Glomerular endothelial cell (primary cell): ENCODE data around the gene SPAG17. TPM values are rescaled to one million over a fixed set of nuclear protein-coding genes. Genes with fewer than 3 reads are reported as not detected.

Experiments used
- DNase-seq: peaks from one replicate; pipeline ENCODE4 v3.0.0-alpha.2; 2011; ENCODE audit warnings: low read depth, low spot score; ENCODE audit errors: extremely low read depth
- total RNA-seq: library from RNA; depleted of rRNA; stranded (reverse); fragments of >200 nt; gene quantifications from 2 replicates; pipeline ENCODE4 v1.2.3, GENCODE V29; 2015

SPAG17 gene
- total RNA-seq, result 0.12 TPM in 1 of 2 replicates, not detected in the other

DNA sequence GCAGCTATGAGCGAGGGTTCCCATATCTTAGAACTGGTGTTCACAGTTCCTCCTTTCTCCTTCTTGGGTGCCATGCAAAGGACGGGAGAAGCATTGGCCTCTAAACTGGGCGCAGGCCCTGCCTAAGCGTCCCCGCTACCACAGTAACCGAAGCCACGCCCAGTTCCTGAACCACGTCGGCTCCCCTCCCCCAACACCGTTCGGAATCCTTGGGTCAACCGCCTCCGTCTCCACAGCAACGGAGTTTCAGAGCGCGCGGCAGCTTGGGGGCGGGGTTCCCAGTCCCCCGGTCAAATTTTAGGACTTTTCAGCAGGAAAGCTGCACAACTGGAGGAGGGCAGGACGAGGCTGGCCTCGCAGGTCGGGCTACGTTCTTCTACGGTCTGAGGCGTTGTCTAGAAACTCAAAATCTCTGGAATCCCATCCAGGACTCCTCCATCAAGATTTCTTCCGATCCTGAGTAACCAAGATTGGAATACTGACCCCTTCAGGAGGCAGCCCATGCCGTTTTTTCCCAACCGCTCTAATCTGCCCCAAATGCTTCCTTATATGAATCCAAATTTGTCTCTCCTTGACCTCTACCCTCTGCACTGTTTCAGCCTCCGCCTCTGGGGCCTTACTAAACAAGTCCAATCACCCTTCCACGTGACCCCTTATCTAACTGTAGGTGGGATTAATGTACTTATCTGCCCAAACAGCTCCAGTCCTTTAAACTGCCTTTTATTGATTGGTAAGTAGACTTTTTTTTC lies at the start of gene SPAG17:
Gene SPAG17, minus strand, starts transcription at position 145 of the 749 bp plus-strand sequence. Its CDS starts 71 bp downstream, at position 74.
- DNase-seq, result no peak

DNA sequence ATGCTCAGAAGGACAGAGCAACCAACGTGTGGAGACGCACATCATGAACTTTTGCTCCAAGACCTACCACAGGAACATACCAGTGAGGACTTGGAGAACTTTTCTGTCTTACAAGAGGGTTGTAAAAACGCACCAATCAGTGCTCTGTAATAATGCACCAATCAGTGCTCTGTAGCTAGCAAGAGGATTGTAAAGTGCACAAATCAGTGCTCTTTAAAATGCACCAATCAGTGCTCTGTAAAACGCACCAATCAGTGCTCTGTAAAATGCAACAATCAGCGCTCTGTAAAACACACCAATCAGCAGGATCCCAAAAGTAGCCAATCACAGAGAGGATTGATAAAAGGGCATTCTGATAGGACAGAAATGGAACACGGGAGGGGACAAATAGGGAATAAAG lies 40.4 kb upstream of the SPAG17 start:
- DNase-seq, result no peak

DNA sequence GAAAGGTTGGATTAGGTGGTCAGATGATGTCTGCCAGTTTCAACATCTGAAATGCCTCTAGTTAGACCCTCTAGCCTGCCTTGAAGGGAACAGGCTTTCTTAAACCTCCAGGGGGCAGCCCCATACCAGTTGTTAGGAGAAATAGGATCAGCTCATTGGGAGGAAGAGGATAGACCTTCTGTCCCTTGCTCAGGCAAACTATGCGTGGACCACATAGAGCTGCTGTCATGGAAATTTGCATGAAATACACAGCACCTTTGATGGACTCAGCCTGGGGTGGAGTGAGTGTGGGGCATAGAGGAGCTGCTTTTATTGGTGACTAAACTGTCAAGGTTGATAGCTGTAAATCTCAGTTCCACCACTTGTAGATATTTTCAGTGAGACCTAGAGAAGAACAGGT lies 38.4 kb upstream of the SPAG17 start:
- DNase-seq, result no peak

DNA sequence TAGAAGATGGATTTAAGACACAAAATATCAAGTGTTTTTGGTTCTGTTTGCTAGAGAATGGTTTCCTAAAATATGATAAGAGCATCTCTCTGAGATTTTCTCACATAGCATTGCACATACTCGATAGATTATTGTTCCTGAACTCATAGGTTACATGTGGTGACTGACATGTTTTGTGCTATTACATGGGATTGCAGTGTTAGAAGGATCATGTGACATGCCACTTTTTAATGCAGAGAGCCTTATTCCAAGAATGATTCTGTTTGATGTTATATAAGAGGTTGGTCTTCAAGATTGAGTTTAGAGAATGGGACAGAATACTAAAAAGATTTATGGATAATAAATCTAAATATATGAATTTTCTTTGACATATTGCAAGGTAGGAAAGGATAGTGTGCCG lies 34.4 kb upstream of the SPAG17 start:
- no peak for DNase-seq

DNA sequence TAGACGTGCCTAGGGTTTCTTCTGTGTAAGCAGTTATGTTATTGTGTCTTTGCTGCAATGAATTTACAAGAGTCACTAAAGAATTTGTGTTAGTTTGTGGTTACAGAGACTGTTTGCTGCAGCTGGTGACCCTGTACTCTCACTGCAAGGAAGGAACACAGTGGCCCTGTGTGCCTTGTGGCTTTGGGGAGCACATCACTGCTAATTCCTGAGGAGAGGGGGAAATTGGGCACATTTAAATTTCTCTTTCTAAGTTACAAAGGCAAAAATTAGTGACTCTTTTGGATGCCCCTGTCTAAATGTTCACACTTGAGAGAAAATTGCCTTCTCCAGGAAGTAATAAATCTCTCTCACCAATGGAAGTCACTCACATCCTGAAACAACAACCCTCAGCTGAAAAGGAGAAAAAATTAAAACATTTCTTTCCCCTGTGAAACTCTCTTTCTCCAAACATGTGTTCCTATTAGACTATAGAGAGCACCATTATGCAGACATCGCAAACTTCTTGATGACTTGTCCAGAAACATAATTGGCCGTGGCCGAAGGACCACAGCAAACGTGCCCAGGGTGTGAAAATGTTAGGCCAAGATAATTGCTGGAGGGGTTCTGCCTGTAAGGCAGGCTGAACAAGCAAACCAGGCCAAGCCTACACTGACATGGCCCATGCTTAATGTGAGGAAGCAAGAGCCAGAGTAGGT lies 32.3 kb upstream of the SPAG17 start:
- no peak for DNase-seq

DNA sequence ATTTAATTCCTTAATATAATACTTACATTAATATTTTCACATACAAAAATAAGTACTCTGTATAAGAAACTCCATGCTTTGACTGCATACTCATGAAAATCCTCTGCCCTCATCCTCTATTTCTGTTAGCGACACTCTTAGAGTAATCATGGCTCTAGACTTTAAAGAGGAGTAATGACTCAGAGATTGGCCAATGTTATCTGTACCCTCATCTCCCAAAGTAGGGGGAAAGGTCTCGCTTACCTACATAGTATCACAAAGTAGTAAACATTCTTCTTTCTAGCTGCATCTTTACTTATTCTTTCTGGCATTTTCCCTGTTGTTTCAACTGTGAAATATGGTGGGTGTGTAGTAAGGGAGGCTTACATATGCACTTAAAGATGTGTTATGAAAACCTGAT lies 29.8 kb upstream of the SPAG17 start:
- DNase-seq, result no peak

DNA sequence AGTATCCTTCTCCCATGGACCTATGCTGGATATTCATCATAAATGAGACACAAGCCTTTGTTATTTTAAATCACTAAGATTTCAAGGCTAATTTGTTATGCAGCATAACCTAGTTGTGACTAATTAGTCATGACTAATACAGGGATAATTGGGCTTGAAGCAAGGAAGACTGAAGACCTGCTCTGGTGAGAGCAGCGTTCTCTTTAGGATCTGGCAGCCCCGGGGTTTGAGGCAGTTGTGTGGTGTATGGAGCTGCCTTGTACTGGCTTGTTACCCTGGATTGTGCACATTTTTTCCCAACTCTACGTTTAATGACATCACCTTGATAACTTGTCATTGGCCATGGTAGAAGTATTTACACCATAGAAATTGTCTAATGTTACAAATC lies 25.7 kb upstream of the SPAG17 start:
- no peak for DNase-seq

DNA sequence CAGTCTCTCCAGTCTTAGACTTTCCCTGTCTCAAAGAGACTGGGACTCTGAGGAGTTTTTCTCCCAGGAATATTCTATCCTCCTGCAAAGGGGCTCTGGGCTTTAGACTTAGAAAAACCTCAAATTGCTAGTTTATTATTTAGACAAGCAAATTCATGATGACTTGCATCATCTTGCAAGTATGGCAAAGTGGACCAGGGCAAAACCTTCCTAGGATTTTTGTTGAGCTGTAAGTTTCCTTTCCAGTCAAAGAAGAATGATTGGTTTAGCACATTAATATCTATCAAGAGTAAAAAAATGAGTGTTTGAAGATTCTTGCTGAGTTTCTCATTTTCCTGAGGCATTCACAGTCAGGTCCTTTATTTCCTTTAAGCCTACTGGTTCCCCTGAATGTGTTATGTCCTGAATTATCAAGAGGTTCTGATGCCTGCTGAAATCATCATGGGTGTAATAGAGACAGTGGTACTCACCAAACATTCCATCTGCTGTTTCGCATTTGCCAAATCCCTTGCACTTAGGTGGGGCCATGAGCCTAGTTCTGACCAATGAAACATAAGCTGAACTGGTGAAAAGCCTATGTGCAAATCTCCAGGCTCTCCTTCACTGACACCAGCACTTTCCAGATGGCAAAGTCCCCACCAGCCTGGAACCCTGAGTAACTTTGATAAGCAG lies 25.2 kb upstream of the SPAG17 start:
- no peak for DNase-seq

DNA sequence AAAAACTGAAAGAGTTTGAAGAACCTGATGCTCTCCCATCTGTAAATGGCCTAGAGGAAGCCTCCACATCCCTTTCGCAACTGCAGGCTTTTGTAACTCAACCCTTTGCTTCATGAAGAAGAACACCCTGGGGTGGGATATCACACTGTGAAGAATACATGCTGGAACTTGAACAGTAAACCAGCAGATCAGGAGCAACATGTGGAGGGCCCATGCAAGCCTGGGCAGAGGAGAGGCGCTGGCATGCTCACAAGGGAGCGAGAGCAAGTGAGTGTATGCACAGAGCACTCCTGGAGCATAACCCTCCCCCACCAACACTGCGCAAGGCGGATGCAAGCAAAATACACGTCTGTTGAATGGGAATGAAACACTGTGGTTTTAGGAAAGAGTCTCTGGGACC lies 24.6 kb upstream of the SPAG17 start:
- DNase-seq, result no peak

DNA sequence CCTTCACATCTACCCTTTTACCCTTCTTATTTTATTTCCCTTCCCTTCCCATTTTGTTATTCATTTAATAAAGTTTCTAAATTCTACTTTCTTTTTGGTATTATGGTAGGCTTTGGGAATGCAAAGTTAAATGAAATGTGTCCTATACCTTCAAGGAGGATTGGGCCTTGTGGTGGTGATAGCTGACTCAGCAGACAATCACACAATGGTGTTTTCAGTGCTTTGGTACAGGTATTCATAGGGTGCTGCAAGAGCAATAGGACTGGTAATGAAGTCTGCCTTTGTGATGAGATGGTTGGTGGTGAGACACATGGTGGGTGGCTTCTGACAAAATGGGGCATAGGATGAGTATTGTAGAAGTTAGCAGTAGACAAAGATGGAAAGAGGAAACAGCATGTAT lies 21.9 kb upstream of the SPAG17 start:
- no peak for DNase-seq

DNA sequence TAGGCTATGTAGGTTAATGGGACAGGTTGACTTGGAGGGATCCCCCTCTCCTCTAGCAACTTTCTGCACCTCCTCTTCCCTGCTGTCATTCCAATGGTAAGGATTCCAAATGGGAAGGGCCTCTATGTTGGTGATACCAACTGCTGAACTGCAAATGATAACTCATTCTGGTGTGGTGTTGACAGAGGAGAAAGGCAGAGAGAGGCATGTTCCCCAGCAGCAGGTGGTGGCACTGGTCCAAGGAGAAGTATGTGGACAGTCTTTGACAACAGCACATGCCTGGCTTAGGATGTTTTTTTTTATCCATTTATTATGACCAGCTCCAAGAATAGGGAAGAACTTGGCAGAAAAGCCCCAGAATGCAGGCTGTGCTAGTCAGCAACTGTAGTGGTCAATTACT lies 19.6 kb upstream of the SPAG17 start:
- no peak for DNase-seq

DNA sequence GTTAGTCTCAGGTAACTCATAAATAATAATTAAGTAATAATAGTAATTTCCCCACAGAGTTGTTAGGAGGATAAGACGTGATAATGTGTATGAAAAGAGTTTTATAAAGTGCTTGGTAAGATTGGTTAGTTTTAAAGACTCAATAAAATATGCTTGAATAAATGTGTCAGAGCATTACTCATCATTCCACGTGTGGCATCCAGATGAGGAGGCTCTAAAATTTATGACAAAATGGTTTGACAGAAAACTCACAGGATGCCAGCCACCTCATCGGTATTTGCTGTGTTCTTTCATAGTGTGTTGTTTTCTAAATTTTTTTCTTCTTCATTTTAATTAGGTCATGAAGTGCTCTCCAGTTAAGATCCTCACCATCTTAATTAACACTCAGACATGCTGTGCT lies 19.1 kb upstream of the SPAG17 start:
- DNase-seq, result no peak

DNA sequence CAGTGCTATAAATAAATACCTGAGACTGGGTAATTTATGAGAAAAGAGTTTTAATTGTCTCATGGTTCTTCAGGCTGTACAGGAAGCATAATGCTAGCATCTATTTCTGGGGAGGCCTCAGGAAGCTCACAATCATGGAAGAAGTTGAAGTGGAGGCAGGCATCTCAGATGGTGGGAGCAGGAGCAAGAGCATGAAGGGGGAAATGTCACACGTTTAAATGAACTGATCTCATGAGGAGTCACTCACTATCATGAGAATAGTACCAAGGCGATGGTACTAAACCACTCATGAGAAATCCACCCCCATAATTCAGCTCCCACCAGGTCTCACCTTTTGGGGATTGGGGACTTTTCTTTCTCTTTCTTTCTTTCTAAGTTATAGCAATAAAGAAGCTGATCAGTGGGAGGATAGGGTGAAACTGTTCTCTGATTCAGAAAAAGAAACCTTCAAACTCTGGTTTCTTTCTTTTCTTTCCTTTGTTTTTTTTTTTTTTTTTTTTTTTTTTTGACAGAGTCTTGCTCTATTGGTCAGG lies 17.1 kb upstream of the SPAG17 start:
- no peak for DNase-seq

DNA sequence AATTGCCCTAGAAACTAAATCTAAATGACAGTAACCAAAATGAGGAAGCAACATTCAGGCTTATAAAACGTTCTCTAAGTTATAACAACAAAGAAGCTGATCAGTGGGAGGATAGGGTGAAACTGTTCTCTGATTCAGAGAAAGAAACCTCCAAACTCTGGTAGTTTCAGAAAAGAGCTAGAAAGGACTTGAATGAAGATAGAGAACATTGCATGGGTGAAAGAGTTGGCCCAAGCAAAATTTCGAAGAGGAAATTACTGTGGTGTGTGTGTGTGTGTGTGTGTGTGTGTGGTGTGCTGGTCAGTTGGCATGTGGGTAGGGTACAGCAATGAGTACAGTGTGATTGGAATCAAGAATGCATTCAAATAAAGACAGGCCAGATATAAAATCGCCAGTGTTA lies 16.5 kb upstream of the SPAG17 start:
- DNase-seq, result no peak

DNA sequence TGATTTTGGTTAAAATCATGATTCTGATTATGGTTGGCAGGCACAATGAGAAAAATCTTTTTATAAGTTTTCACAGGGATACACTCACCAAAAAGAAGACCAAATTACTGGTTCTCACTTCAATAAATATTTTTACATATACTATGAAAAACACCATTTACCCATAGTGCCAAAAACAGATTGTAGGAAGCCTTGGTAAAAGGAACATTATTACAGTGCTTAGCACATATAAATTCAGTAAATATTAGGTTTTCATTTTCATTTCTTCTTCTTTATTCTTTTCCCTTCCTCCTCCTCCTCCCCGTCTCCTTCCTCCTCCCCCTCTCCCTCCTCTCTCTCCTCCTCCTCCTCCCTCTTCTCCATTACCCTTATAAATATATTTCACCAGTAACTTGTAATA lies 15.8 kb upstream of the SPAG17 start:
- no peak for DNase-seq

DNA sequence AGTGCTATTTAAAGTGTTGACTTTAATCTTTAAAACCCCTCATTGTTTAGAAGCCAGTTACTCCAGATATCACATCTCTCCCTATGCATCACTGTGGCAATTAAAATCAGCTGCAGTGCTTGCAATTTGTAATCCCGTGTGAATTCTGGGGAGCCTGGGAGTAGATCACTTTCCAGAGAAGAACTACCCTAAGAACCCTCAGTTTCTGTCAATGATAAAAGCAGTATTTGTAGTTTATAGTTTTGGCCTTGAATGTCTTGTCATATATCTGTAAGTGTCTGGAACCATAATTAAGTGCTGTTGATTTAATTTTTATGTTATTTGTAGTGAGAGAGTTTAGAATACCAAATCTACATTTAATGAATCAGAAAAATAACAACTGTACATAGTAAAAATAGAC lies 5.5 kb upstream of the SPAG17 start:
- DNase-seq, result no peak

DNA sequence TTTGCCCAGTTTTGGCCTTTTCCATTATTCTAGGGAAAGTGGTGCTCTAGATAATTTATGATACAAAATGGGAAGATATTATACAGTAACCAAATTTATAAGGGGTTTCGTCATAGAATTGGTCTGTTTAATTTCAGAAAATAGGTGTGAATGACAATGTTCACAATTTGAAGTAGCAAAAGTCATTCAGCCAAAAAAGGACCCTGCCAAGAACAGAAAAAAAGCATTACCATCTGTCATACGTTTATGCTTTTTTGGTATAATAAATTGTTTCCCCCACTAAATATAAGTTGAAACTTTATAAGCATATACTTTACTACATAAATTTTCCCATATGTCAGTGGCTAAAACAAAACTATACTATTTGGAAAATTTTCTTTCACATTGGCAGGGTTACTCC lies 4.5 kb upstream of the SPAG17 start:
- no peak for DNase-seq

DNA sequence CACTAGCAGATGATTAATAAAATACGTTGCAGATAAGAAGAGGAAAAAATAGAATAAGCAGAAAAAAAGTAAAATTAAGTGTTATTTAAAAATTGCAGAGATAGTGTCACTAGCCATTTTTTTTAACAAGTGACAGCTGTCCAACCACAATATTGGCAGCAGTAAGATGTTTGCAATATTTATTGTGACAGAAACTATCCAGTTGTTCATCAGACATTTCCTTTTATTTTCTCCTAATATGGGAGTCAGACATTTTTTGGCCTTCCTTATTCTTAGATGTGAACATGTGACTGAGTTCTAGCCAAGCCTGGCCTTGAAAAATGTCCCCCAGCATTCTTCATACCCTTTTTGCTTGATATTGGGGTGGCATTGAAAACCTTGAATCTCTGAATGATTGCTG lies 3.4 kb upstream of the SPAG17 start:
- DNase-seq, result no peak

DNA sequence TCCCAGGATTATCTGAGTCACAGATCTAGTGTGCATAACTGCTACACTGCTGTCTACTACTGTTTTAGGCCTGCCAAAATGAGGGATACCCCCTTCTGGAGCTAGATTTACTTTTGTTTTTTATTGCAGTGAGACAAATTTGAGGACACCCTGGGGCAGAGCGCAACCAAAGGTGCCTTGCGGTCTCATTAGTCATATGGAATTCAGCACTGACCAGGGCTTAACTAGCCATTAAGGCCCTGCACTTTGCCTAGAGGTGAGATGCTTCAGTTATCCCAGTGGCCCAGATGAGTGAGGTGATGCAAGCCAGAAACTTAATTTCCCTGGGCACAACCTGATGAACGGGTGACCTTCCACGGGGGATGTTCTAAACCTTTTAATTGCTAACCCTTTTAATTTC lies 998 bp upstream of the SPAG17 start:
- no peak for DNase-seq

DNA sequence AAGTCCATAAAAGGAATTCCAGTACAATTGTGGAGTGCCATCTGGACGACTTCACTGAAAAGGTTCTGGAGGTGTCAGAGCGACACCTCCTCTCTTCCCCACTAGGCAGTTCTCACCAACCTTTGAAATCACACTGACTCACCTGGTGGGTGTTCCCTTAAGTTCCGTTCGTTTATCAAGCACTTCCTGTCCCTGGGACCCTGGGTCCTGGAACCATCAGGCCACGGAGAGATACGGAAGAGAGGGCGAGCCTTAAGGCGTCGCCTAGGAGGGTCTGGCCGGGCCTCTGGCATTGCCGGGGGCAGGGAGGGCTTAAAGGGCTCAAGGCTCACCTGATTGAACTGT lies 317 bp downstream of the SPAG17 start:
- DNase-seq, result no peak

DNA sequence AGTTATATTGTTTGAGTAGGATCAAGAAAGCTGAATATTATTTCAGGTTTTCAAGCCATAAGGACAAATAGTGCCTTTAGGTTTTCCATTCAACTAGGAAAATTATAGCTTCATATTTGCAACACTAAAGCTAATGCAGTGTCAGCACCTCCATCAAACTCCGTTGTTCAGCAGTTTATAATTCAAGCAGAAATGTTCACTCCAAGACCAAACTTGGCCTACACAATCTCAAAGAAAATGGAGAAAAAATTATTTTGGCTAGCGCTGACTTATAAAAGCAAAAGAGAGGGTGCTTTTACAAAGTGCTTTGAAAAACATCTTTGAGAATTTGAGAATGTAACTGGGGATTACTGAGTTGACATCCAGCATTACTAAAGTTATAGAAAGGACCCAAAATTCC lies 1.4 kb downstream of the SPAG17 start:
- DNase-seq, result no peak

DNA sequence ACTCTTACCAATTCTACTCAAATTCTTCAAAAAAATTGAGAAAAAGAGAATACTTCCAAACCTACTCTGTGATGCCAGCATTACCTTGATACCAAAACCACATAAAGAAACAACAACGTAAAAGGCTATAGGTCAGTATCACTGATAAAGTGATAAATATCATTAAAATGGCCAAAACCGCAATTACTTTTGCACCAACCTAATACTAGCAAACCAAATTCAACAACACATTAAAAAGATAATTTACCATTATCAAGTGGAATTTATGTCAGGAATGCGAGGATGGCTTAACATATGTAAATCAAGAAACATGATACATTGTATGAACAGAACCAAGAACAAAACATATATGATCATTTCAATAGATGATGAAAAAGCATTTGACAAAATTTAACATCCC lies 7.0 kb downstream of the SPAG17 start:
- no peak for DNase-seq
